ENCODE measurements around the gene C17orf58.
A peak's percentile ranks its signal among the peaks of the same experiment; 100 is the strongest.
"Not testable (repeated sequence)": the region's sequence is repeated elsewhere in the genome, so short reads cannot be mapped to it uniquely, and the experiment has no call there.

Gene C17orf58

DNA sequence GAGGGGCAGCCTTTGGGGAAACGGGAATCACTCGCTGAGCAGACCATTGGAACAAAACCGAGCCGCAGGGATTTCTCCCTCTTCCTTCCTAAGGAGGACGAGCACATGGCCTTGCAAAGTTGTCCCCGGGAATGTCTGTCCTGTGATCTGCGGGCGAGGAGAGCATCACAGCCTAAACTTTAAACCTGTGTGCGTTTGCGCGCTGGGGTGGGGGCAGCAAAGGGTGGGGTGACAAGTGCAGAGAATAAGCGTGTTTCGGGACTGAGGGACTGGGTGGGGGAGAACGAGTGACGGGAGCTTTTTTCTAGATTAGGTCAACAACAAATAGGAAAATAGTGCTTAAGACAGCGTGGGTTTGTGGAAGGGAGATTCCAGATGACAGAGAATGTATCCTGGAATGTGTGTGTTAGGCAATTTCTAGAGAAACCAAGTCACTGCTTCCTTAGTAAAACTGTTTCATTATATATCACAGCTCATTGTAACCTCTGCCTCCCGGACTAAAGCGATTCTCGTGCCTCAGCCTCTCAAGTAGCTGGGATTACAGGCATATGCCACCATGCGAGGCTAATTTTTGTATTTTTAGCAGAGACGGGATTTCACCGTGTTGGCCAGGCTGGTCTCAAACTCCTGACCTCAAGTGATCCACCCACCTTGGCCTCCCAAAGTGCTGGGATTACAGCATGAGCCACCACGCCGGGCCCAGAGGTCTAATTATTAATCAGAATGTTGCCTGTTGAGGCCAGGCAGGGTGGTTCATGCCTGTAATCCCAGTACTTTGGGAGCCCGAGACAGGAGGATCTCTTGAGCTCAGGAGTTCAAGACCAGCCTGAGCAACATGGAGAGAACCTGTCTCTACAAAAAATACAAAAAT, at the start of gene C17orf58:
C17orf58 (minus strand) TSS at position 169 of the 871 bp plus-strand sequence. CDS start 271 bp downstream, outside the sequence.
- DNase-seq: not testable (repeated sequence)

DNA sequence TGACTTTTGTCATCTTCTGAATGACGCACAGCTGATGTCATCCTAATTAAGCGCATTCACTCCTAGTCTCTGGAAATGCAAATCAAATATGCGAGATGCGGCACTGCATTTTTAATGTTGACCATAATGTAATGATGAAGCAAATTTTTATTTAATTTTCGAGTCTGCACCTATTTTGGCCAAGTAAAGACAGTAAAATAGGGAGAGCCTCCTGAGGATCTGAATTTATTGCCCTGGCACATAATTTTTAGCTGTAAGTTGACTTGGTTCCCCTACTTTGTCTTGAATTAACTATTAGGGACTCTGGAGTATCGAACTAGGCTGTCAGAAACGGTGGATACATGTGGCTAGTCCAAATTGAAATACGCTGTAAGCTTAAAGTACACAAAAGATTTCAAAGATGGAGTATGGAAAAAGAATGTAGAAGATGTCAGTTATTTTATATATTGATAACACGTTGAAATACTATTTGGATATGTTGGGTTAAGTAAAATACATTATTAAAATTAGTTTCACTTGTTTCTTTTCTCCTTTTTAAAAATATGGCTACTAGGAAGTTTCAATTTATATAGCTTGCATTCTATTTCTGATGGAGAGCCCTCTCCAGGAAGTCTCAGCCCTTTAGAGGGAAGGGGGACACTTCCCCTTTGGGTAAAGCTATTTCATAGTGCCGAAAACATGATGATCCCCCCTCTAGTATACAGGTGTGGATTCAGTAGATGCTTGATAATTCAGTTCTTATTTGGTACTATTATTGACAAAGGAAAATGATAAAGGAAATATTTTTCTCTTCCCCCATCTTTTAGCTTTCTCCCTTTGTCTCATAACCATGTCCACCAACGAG, 40.3 kb upstream of the C17orf58 start:
- DNase-seq: no peak

DNA sequence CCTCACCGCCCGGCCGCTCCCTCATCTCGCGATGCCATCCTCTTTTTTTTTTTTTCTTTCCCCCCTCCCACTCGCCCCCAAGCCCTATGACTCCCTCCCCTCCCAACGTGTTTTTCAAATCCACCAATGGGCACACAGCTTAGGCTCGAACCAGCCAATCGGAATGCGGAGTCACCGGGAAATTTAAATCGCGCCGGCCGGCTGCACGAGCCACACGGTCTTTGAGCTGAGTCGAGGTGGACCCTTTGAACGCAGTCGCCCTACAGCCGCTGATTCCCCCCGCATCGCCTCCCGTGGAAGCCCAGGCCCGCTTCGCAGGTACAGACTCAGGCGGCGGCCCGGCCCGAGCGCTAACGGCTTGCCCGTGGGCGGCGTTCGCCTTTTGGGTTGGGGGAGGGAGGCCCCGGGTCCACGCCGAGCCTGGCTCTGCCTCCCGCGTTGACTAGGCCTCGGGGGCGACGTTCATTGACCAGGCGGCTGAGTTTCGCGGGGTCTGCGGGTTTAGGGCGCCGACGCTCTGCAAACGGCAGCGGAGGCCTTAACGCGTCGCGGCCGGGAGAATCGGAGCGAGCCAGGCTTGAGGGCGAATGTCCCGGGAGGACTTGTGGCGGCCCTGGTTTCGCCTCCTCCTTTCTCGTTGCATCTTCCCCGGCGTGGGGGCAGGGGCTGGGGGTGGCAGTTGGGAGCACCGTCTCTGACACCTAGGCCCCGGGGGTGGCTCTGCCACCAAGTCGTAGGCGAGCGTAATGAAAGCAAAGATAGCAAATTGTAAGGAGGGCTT, 39.4 kb upstream of the C17orf58 start, which contains the start of gene KPNA2:
KPNA2 (plus strand) TSS at position 213 of the 781 bp plus-strand sequence. CDS start 1,398 bp downstream, outside the sequence.
- DNase-seq: peak; percentile 95

GRCh38 chr17:68035131-68035522, 38.9 kb upstream of the C17orf58 start:
- peak; percentile 95 for DNase-seq

- no peak for DNase-seq
Observed at GRCh38 chr17:68034452-68034776, 38.1 kb upstream of the C17orf58 start.

- DNase-seq: no peak
Observed at GRCh38 chr17:68033636-68034451, 37.6 kb upstream of the C17orf58 start.

DNA sequence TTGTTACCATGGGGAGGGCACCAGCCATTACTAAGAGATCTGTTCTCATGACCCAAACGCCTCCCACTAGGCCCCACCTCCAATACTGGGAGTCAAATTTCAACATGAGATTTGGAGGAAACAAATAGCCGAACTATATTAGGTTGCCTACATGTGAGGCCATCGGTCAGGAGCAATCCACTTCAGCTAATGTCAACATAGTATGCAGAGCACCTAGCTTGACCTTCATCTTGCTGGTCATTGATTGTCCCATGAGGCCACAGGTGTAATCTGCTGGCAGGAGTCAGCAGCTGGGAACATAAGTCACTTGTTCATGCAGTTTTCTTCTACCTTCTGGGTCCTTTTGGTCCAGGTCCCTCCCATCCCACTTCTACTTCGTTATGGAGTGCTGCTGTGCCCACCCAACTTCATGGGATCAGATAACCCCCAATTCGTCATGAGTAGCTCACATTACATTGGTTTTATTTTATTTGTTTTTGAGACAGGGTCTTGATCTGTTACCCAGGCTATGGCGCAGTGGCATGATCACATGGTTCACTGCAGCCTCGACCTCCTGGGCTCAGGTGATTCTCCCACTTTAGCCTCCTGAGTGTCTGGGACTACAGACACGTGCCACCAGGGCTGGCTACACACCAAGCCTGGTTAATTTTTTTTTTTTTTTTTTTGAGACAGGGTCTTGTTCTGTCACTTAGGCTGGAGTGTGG, 33.4 kb upstream of the C17orf58 start:
- no peak for DNase-seq

GRCh38 chr17:68022547-68022946, 26.3 kb upstream of the C17orf58 start:
- DNase-seq: not testable (repeated sequence)

GRCh38 chr17:68021963-68022362, 25.7 kb upstream of the C17orf58 start:
- DNase-seq: no peak

DNA sequence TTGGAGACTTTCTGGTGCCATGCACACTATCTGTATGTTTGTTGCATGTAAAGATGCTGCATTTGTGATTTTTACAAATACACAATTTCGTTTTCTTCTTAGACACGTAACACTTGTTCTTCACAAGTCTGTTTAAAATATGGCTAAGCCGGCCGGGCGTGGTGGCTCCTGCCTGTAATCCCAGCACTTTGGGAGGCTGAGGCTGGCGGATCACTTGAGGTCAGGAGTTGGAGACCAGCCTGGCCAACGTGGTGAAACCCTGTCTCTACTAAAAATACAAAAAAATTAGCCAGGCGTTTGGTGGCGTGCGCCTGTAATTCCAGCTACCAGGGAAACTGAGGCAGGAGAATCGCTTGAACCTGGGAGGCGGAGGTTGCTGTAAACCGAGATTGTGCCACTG, 24.5 kb upstream of the C17orf58 start:
- not testable (repeated sequence) for DNase-seq

DNA sequence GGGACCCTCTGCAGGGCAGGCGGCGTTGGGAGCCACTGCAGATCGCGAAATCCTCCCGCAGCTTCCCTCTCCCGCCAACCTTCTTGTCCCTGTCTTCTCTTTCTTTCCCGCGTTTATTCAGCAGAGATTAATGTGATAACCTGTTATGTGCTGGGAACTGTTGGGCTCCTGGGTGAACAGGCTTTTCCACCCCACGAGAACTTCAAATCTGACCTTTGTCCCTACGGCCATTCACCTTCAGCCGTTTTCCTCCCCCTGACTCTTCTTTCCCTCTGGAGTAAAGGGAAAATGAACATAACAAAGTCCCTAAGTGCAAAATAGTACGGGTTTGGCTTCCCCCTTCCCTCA, 24.1 kb upstream of the C17orf58 start:
- DNase-seq: peak; percentile 18

GRCh38 chr17:68019675-68020408, 23.6 kb upstream of the C17orf58 start:
- DNase-seq: peak; percentile 86

- DNase-seq: no peak
Observed at GRCh38 chr17:68019336-68019674, 23.0 kb upstream of the C17orf58 start.

DNA sequence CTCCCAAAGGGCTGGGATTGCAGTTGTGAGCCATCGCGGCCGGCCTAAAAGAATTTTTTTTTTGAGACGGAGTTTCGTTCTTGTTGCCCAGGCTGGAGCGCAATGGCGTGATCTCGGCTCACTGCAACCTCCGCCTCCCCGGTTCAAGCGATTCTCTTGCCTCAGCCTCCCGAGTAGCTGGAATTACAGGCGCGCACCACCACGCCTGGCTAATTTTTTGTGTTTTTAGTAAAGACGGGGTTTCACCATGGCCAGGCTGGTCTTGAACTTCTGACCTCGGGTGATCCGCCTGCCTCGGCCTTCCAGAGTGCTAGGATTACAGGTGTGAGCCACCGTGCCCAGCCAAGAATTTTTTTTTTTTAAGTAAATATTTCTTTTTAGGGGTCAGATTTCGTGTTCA, 22.2 kb upstream of the C17orf58 start:
- not testable (repeated sequence) for DNase-seq

DNA sequence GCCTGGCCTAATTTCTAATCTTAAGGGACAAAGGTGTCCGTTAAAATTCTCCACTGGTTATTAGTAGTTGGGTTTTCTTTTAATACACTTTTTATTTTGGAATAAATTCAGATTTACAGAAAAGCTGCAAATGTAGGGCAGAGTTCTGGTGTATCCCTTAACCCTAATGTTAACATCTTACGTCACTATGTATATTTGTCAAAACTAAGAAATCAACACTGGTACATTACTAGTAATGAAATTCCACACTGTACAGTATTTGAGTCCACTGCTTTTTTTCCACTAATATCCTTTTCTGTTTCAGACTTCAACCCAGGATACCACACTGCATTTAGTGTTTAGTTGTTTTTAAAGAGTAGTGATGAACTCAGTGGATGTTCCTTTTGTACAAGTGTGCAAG, 20.6 kb upstream of the C17orf58 start:
- DNase-seq: no peak

- DNase-seq: no peak
Observed at GRCh38 chr17:68015081-68015723, 18.9 kb upstream of the C17orf58 start.

DNA sequence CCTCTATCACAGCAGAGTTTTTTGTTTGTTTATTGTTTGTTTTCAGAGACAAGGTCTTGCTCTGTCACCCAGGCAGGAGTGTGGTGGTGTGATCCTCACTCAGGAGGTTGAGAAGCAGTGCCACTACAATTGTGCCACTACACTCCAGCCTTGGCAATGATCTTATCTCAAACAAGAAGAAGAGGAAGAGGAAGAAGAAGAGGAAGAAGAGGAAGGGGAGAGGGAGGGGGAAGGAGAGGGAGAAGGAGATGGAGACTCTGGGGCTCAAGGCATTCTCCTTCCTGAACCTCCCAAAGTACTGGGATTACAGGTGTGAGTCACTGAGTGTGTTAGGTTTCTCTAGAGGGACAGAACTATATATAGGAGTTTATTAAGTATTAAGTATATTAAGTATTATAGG, 17.1 kb upstream of the C17orf58 start:
- DNase-seq: no peak

DNA sequence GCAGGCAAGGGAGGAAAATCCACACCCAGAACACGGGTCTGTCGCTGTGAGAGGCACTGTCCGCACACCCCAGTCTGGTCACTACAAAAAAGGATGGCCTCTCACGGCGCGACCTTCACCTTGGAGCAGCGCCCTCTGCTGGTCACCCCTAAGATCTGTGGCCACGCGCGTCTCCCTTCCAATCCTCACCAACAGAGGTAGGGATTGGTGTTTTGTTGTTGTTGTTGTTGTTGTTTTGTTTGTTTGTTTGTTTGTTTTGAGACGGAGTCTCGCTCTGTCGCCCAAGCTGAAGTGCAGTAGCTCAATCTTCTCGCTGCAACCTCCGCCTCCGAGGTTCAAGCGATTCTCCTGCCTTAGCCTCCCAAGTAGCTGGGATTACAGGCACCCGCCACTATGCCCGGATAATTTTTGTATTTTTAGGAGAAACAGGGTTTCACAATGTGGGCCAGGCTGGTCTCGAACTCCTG, 15.0 kb upstream of the C17orf58 start:
- DNase-seq: no peak

DNA sequence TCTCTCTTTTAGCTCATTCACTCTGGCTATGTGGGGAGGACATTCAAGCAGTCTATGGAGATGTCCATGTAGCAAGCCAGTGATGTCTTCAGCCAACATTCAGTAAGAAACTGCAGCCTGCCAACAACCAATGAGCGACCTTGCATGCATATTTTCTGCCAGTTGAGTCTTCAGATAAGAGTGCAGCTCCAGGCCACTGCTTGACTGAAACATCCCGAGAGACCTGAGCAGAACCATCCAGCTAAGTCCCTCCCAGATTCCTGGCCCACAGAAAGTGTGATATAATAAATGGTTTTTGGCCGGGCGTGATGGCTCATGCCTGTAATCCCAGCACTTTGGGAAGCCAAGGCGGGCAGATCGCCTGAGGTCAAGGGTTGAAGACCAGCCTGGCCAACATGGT, 10.5 kb upstream of the C17orf58 start:
- no peak for DNase-seq

DNA sequence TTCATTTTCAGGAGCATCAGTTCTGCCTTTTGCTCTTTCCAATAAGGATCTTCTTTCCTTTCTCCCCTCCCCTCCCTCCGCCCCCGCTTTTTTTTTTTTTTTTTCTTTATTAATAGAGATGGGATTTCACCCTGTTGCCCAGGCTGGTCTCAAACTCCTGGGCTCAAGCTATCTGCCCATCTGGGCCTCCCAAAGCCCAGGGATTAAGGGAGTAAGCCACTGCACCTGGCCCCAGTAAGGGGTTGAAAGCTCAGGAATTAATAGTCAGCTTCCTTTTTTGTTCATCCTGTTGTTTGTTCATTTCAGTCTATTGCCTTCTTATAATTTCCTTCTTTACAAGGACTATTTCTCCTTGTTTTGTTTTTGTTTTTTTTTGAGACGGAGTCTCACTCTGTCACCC, 7.9 kb upstream of the C17orf58 start:
- DNase-seq: no peak
